ENCODE measurements around the gene NUDT22. TPM values are rescaled to one million over a fixed set of nuclear protein-coding genes. Genes with fewer than 3 reads are reported as not detected.

NUDT22 gene
- total RNA-seq, 1 donor from 2014 or later: 52.5 TPM

DNA sequence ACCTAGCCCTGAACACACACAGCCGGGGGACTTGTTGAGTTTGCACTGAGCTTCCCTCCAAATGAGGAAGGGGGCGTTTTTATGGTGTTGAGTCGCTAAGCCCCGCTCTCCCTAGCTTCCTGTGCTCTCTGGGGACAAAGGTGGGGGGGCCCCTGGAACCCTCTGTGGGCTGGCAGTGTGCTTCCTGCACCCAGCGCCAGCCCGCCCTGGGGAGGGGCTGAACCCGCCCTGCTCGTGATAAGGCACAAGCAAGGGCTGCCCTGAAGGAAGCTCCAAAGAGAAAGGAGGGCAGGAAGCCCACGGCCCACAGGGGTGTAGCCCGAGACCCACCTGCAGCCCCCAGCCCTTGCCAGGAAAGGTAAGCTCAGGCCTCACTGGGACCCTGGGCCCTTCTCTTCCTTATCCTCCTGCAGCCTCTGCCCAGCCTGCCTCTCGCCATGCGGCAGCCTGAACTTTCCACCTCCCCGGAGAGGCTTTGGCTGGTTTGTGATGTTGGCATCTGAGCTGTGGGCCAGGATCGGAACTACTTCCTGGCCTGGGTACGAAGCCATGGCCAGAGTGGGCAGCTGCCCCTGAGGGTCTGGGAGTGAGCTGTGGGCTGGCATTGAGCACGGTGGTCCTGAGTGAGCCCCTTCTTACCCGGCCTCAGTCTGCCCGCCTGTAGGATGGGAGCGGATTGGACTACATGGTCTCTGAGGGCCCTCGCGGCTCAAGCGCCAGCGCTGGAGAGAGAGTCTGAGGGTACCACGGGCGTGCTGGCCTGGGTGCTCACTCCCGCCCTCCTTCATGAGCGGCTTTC, 19.4 kb upstream of the NUDT22 start, which contains the start of gene FERMT3:
Gene FERMT3, plus strand, starts transcription at position 265 of the 799 bp plus-strand sequence. CDS start 644 bp downstream, outside the sequence.
- ATAC-seq (peak; percentile 42), DNase-seq (ENCODE audit: low spot score) (peak; percentile 57)

DNA sequence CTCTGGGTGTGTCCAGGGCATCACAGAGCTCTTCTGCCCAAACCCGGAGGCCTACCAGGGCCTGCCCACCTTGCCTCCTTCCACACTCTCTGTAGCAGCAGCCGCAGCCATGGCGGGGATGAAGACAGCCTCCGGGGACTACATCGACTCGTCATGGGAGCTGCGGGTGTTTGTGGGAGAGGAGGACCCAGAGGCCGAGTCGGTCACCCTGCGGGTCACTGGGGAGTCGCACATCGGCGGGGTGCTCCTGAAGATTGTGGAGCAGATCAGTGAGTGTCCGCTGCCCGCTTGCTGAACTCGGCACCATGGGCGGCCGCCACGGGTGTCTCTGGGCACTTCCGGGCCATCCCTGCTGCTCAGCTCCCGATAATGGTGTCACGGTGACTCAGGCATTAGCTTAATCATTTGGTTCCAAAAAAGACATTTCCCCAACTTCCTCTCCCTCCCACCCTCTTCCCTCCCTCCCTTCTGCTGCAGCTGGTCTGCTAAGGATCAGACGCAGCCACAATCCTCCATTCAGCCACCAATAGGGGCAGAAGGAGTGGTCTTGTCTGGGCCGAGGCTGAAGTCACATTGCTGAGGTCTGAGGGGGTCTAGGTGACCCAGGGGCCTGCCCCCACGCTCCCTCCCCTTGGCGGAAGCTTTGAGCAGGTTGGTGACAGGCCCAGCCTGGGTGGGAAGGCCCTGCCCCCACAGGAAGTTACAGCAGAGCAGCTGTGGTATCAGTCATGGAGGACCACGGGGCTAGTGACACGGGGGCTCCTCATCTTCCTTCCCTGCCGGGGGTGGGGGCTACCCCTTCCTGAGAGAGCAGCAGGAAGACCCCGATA, 18.6 kb upstream of the NUDT22 start:
- ATAC-seq (peak; percentile 35), DNase-seq (ENCODE audit: low spot score) (peak; percentile 61)

DNA sequence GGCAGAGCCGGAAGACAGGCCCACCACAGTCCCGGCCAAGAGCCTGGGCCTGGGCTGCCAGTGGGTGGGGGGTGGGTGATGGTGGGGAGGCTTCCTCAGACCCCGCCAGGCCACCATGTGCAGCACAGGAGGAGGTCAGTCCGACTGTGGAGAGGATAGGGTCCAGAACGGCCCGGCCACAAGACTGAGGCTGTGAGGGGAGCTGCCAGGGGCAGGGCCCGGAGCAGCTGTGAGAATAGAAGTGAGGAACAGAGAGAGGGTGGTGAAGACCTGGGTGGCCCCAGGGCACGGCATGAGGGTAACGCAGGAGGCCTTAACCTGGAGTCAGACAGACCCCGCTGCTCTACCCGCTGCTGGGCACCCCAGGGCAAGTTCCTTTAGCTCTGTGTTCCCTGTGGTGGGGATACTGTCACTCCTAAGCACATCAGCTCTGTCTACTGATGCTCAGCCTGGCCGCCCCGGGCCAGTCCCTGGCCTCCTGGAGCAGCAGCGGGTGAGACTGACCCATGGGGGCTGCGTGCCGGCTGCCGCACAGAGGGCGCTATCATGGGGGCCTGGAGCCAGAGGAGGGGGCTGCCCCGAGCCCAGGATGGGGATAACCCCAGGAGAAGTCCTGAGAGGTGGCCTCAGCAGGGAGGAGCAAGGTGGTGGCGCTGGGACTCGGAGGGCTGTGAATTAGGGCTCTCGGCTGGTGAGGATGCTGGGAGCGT, 17.8 kb upstream of the NUDT22 start:
- ATAC-seq (no peak), DNase-seq (ENCODE audit: low spot score) (no peak)

DNA sequence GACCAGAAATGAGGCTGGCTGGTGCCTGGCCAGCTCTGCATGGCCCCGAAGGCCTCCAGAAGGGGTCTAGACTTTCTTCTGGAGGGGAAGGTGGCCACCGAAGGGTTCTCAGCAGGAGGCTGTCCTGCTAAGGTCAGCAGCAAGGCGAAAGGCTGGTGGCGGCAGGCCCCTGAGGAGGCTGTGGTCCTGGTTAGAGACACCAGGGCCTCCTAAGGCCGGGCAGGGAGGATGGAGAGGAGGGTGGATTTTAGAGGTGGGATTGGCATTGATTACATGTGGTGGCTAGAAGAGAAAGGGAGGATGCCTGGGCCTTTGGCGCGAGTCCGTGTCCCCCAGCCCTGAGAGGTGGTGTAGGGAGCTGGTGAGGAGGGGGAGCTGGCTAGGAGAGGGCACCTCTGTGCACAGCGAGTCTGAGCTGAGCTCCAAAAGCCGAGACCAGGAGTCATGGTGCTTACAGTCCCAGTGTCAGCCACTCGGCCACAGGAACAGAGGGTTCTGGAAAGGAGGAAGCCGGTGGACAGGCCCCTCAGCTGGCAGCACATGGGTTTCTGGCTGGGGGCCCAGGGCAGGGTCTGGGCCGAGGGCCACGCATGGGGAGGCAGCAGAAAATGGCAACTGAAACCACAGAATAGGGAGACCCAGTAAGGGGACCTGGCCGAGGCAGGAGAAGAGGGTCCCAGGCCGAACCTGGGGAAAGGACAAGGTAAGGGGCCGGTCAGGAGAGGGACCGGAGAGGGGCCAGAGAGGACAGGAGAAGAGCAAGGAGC, 17.1 kb upstream of the NUDT22 start:
- no peak for DNase-seq (ENCODE audit: low spot score)
- no peak for ATAC-seq

DNA sequence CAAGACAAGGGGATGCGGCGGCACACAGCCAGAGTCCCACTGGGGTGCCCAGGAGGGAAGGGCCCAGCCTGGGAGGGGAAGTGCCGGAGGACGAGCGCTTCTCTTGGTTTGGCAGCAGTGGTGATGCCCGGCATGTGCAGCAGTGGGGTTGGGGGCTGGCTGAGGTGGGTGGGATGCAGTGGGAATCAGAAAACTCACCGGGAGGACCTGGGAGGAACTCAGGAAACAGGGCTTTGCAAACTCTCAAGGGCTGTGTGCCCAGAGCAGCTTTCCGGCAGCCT, 16.6 kb upstream of the NUDT22 start:
- DNase-seq (ENCODE audit: low spot score) (no peak), ATAC-seq (no peak)

DNA sequence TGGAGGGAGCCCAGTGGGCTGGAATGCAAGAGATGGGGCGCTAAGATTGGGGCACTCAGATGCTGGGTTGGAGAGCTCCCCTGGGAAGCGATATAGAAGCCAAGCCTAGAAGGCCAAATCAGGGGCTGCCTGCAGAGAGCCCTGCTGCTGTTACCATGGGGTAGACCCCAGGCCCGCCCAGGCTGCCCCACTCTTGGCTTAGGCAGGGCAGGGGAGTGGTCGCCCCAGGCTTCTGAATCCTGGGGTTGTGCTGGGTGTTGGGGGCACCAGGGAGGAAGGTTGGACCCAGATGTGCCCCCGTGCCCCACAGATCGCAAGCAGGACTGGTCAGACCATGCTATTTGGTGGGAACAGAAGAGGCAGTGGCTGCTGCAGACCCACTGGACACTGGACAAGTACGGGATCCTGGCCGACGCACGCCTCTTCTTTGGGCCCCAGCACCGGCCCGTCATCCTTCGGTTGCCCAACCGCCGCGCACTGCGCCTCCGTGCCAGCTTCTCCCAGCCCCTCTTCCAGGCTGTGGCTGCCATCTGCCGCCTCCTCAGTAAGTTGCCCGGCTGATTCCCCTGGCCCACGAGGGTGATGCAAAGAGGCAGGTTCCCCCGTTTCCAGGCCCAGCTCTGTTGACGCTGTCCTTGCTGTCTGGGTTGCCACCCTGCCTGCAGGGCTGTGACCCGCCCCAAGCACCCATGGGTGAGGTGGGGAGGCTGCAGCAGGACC, 15.6 kb upstream of the NUDT22 start:
- no peak for DNase-seq (ENCODE audit: low spot score)

DNA sequence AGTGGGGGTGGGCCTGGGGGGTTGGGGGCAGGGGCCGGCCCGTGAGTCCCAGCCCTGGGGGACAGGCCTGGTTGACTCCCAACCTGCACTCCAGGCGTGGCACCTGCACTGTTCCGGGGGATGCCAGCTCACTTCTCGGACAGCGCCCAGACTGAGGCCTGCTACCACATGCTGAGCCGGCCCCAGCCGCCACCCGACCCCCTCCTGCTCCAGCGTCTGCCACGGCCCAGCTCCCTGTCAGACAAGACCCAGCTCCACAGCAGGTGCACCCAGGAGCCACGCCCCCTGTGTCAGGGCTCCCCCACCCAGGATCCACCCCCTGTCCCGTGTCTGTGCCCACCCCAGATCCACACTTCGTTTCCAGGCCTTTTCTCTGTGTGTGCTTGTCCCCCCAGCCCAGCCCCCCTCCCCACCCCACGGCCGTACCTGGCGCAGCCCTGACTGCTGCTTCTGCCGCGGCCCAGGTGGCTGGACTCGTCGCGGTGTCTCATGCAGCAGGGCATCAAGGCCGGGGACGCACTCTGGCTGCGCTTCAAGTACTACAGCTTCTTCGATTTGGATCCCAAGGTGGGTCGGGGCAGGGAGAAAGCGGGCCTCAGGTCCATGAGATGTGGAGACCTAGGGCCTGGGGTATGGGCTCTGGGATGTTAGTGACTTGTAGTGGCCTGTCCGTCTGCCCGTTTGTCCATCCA, 14.7 kb upstream of the NUDT22 start:
- ATAC-seq (no peak), DNase-seq (ENCODE audit: low spot score) (no peak)

More for the DNA sequence above, 15.6 kb upstream of the NUDT22 start:
- no peak for ATAC-seq

DNA sequence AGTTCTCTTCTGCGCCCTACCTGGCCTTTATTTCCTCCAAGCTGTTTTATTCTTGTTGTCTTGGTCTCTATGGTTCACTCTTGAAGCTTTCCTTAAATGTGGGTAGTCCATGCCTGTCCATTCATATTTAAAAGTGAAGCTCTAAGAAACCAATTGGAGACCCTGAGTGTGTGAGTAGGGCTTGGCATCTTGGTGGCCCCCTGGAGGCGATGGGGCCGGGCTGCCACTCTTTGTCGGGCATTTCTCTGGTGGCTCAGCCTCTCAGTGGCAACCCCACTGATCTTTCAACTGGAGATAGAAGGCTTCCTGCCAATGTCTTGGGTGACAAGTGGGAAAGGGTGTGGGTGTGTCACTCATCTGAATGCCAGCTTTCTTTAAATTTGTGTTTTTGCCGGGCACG, 9.2 kb upstream of the NUDT22 start:
- ATAC-seq (no peak), DNase-seq (ENCODE audit: low spot score) (no peak)

DNA sequence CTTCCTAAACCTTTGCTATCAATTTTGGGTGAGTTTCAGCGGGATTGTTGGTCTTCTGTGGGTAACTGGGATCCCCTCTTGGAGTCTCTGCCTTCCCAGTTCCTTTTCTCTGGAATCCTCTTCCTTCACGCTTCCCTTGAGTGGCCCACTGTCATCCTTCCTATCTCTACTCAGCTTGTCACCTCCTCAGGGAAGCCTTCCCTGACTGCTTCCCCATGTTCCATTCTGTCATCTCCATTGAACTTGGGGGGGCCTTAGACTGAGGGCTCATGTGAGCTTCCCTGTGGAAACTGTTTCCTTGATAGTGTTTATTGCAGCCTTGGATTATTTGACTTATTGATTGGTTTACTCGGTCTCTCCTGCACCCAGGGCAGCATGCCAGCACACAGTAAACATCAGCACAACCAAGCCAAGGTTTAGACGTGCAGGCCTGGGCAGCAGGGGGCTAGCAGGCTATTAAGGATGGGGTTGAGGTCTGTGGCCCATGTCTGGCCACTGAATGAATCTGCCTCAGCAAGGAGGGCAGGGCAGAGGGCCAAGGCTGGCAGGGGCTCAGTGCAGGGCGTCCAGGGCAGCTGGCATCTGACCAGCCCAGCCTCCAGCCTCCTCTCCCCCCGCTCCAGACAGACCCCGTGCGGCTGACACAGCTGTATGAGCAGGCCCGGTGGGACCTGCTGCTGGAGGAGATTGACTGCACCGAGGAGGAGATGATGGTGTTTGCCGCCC, 7.3 kb upstream of the NUDT22 start:
- ATAC-seq: peak; percentile 81
- DNase-seq (ENCODE audit: low spot score): peak; percentile 81

DNA sequence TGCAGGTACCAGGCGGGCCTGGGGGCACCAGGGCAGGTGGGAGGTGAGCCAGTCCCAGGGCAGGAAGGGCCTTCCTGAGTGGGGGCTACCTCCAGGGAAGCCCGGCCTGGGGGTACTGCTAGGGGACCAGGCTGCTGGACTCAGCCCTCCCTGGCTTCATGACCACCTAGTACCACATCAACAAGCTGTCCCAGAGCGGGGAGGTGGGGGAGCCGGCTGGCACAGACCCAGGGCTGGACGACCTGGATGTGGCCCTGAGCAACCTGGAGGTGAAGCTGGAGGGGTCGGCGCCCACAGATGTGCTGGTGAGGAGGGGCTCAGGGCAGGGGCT, 6.8 kb upstream of the NUDT22 start:
- peak; percentile 52 for DNase-seq (ENCODE audit: low spot score)
- ATAC-seq: peak; percentile 4

DNA sequence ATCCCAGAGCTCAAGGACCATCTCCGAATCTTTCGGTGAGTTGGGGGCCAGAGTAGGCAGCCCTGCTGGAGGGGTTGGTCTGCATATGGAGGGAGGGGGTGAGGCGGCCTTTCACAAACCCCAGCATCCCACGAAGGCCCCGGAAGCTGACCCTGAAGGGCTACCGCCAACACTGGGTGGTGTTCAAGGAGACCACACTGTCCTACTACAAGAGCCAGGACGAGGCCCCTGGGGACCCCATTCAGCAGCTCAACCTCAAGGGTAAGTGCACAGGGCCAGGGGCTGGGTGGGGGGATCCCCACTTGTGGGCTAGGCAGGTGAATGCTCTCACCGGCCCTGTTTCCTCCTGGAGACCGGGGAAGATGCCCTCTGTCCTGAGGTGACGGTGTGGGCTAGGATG, 6.3 kb upstream of the NUDT22 start:
- DNase-seq (ENCODE audit: low spot score) (no peak), ATAC-seq (no peak)

DNA sequence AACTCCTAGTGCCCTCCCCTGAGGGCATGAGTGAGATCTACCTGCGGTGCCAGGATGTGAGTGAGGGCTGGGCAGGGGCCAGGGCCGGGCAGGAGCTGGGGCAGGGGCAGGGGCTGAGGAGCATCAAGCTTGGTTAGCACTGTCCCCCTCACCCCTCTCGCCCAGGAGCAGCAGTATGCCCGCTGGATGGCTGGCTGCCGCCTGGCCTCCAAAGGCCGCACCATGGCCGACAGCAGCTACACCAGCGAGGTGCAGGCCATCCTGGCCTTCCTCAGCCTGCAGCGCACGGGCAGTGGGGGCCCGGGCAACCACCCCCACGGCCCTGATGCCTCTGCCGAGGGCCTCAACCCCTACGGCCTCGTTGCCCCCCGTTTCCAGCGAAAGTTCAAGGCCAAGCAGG, 5.8 kb upstream of the NUDT22 start:
- peak; percentile 46 for DNase-seq (ENCODE audit: low spot score)
- ATAC-seq: no peak

DNA sequence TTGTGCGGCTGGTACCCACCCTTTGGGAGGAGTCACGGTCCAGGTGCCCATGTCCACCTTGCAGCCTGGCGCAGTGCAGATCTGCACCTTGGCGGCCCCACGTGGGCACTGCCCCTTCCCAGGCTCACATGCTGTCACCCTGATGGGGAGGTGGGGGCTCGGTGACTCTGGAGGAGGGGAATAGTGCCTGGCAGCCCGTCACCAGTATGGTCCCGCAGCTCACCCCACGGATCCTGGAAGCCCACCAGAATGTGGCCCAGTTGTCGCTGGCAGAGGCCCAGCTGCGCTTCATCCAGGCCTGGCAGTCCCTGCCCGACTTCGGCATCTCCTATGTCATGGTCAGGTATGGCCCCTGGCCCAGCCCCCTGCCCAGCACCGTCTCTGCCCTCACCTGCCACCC, 5.3 kb upstream of the NUDT22 start:
- DNase-seq (ENCODE audit: low spot score) (peak; percentile 47), ATAC-seq (no peak)

DNA sequence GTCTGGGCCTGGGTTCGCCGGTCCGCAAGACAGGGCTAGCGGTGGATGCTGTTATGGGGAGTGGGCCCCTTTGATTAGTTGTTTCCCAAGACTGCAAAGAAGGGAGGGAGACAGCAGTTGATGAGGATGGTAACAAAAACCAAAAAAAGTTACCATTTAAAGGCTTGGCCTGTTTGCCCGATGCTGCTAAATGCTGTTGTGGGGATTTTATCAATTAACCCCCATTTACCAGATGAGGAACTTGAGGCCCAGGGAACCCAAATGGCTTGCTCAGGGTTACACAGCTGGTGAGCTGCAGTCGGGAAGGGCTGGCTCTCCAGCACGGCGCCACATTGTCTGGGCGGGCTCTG, 3.4 kb upstream of the NUDT22 start:
- no peak for ATAC-seq
- DNase-seq (ENCODE audit: low spot score): no peak

DNA sequence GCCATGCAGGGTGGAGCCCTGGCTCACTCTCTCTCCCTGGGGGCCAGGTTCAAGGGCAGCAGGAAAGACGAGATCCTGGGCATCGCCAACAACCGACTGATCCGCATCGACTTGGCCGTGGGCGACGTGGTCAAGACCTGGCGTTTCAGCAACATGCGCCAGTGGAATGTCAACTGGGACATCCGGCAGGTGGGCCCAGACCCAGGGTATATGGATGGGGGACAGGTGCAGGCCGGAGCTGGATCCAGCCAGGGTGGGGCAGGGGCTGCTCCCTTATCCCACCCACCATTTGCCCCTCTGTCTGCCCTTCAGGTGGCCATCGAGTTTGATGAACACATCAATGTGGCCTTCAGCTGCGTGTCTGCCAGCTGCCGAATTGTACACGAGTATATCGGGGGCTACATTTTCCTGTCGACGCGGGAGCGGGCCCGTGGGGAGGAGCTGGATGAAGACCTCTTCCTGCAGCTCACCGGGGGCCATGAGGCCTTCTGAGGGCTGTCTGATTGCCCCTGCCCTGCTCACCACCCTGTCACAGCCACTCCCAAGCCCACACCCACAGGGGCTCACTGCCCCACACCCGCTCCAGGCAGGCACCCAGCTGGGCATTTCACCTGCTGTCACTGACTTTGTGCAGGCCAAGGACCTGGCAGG, 2.9 kb upstream of the NUDT22 start:
- ATAC-seq (no peak), DNase-seq (ENCODE audit: low spot score) (peak; percentile 48)

DNA sequence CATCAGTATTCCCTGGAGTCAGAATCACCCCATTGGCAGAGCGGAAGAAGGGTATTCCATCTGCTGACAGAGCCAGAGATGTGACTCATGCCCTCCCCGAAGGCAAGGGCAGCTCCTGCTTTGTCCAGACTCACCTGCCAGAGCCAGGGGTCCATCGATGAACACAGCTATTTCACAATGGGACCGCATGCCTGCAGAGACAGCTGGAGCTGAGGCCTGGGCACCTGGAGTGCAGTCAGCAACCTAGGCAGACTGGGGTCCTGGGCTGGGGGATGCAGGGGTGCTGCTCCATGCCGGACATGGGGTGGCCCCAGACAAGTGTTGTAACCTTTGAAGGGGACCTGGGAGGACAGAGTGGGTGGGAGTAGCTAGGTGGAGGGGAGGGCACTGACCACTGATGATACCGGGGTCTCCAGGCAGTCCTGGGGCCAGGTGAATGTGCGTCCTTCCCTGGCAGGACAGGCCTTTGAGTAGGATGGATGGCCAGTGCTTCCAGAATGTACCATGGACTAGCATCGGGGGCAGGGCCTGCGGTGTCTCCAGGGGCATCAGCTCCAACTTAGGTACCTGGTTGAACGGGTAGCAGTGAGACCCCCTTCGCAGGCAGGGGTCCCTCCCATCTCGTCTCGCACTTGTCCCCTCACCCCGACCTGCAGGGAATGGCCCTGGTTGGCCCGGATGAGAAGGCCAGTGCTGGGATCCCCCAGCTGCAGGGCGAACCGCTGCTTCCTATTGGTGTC, 1.8 kb upstream of the NUDT22 start:
- ATAC-seq: no peak
- DNase-seq (ENCODE audit: low spot score): peak; percentile 48

DNA sequence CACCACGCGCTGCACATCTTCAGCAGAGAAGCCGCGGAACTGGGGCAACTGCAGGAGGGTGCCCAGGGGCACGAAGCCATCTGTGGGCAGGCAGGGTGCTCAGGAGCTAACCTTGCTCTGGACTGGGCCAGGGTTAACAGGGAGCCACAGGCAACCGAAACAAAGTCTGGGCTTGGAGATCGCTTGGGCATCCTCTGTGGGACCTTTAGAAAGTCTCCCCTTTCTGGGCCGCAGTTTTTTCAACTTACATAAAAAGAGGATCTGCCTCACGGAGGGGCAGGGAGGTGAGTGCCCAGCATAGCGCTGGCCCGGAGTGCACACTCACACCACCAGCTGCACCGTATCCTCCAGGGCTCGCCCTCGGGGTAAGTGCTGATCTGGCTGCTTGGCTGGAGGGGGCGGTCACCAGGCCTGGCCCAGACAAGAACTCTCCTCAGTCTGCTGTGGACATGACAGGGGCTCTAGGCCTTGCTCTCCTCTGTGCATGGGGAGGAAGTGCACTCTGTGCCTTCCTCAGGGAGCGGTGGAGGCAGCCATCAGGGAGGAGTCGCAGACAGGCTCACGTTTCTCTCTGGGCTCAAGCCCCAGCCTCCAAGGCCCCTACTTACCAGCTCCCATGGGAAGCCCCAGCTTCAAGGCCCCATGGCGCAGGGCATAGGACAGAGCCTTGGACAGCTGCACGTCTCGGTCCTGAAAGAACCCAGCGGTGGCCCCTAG, 1.0 kb upstream of the NUDT22 start:
- DNase-seq (ENCODE audit: low spot score): no peak
- ATAC-seq: no peak
